Pancreas (tissue), 10 donors: ENCODE data around the gene ACVR1. TPM values are rescaled to one million over a fixed set of nuclear protein-coding genes. Genes with fewer than 3 reads are reported as not detected.

Experiments used
- ATAC-seq, 4 donors: fragments of 200-7000 bp; cut with Tn5 transposase; one replicate each; pipeline versions ENCODE4 v1.8.0 to v1.9.1; 2020; ENCODE audit warnings: mild to moderate bottlenecking in 4 of 4, moderate library complexity in 4 of 4
- DNase-seq, 6 donors: peaks; one replicate each; pipeline ENCODE4 v3.0.0-alpha.2; 2020
- FAIRE-seq: peaks from 2 replicates; lab custom pipeline; 2012; peaks lifted over from hg19 to GRCh38; lab: Jason Lieb, UNC
- H3K27ac ChIP-seq, 4 donors: fragments of 200-600 bp; sonication (generic); 1 replicate in 3 of 4; 2 replicates in 1 of 4; pipeline versions ENCODE4 v1.5.0 to v1.8.0; 2020
- H3K27me3 ChIP-seq, 4 donors: fragments of 200-600 bp; one replicate each; pipeline ENCODE4 v1.8.0; 2021
- H3K36me3 ChIP-seq, 3 donors: fragments of 200-600 bp; sonication (generic) in 1 of 3; one replicate each; pipeline versions ENCODE4 v1.5.0 to v1.8.0; 2020 to 2021
- H3K4me1 ChIP-seq, 3 donors: fragments of 200-600 bp; one replicate each; pipeline ENCODE4 v1.8.0; 2021
- H3K4me3 ChIP-seq, 4 donors: fragments of 200-600 bp; sonication (generic) in 2 of 4; one replicate each; pipeline versions ENCODE4 v1.5.0 to v1.8.0; 2020 to 2021
- H3K9me3 ChIP-seq, 4 donors: fragments of 200-600 bp; one replicate each; pipeline ENCODE4 v1.8.0; 2021
- WGBS, 2 donors: extraction: QIAGEN DNeasy Blood & Tissue Kit; methylation state at CpG; one replicate each; pipeline ENCODE4 v1.1.7; 2013; 5-methylcytosine and 5-hydroxymethylcytosine counted together
- intact Hi-C, 3 donors: fragments of 100-400 bp; cut with DNase I; formaldehyde crosslinking; loops; one replicate each; pipeline versions ENCODE4 v1.11.1 to v1.14.2; 2022
- polyA plus RNA-seq, 2 donors: library from polyadenylated mRNA; stranded (reverse); fragments of 200-250 nt; gene quantifications; one replicate each; pipeline ENCODE4 v1.2.3, GENCODE V29; 2013
- total RNA-seq, 6 donors: library from RNA; stranded (reverse); fragmentation: NEBNext Ultra II Directional in 4 of 6; extraction: Animal tissue kit (Norgen Biotek cat#: 25700) in 4 of 6; gene quantifications; one replicate each; pipeline versions ENCODE4 v1.2.1 to v1.2.4, GENCODE V29; 2021 to 2023
- TF ChIP-seq, protein P1 (sequence below), 4 donors: fragments of 200-600 bp; sonication (generic) in 3 of 4; IDR thresholded peaks; one replicate each; pipeline versions ENCODE4 v1.5.0 to v1.8.0; 2021; ENCODE audit warnings: antibody characterized with exemption in 4 of 4
- donor health status: healthy with polysubstance abuse.
- donor health status: DM: no; HTN: no; CAD: no; lungs with moderate emphysema.
- donor health status: DM: no; HTN: no; CAD: no.
- donor health status: control.
- donor health status: control.
- donor health status: Bipolar disorder and iron deficiency.
- donor health status: DM: yes; HTN: yes; CAD: no.
- donor health status: DM: no; HTN: no; CAD: no.
- donor health status: DM: no; HTN: no; CAD: no.
- donor health status: DM: yes; HTN: yes; CAD: no.

Gene ACVR1
- total and polyA plus RNA-seq, 8 donors, result 3.1 to 25.2 (median 11.7) TPM

DNA sequence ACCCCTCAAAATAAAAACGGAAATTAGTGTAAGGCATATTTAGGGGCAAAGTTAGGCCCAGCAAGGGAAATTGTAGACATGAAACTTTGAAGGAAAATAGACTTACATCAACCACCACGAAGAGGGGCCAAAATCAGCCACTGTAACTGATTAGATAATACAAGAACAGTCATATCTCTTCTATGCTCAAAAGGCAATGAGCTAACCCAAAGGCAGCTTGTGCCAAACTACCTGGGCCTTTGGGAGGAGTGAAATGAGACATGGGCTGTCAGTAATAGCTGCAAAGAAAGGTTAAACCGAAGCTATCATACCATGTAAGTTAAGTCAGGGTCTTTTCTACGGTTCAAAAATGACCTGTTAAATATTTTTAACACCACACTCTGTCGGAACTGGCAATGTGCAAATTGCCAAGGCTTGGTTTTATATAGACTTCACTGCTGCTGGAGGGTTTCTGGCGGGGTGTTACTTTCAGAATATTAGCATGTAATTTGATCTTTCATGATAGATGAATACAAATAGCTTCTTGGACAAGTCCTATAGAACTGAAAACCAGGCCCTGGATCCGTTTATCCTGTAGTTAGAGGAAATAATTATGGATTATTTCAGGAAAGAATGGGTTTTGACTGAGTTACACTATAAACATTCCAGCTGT is 69.6 kb downstream of the ACVR1 start:
- intact Hi-C loops, result no loop called here
- WGBS, 2 donors, result 75 to 80% methylated on average over 7 of the region's 7 CpGs

DNA sequence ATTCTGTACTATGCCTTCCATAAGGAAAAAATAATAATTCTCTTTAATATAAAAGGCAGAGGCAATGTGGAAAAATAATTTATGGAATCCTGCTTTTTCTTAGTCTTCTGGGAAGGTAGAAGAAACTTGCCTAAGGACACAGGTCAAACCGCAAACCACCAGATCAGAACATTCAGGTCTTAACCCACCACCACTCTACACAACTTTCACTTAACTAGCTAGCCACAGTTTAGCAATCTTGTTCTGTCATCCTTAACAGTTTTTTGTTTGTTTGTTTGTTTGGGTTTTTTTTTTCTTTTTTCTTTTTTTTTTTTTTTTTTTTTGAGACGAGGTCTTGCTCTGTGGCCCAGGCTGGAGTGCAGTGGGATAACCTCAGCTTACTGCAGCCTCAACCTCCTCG is 70.6 kb downstream of the ACVR1 start:
- Histone ChIP-seq H3K36me3 (no peaks in the 10 kb centered on the region), H3K27ac (no peak overlapping the region), H3K9me3 (no peaks in the 10 kb centered on the region), H3K27me3 (no peaks in the 10 kb centered on the region), H3K4me1 (peaks cover 0 to 9% (median 6%) of the 10 kb centered on the region in 3 donors), H3K4me3 (no peak overlapping the region)
- TF ChIP-seq, protein P1, sequence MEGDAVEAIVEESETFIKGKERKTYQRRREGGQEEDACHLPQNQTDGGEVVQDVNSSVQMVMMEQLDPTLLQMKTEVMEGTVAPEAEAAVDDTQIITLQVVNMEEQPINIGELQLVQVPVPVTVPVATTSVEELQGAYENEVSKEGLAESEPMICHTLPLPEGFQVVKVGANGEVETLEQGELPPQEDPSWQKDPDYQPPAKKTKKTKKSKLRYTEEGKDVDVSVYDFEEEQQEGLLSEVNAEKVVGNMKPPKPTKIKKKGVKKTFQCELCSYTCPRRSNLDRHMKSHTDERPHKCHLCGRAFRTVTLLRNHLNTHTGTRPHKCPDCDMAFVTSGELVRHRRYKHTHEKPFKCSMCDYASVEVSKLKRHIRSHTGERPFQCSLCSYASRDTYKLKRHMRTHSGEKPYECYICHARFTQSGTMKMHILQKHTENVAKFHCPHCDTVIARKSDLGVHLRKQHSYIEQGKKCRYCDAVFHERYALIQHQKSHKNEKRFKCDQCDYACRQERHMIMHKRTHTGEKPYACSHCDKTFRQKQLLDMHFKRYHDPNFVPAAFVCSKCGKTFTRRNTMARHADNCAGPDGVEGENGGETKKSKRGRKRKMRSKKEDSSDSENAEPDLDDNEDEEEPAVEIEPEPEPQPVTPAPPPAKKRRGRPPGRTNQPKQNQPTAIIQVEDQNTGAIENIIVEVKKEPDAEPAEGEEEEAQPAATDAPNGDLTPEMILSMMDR (IDR thresholded peaks at IDR 0.05), result no peak
- intact Hi-C loops, result no loop called here
- FAIRE-seq (no peak), DNase-seq (no peak), ATAC-seq (no peak)
- WGBS, 2 donors, result 96 to 99% methylated on average over 3 of the region's 3 CpGs

More for the DNA sequence above, 69.6 kb downstream of the ACVR1 start:
- H3K36me3 ChIP-seq, result no peaks in the 10 kb centered on the region
- peaks cover 0 to 9% (median 6%) of the 10 kb centered on the region in 3 donors for H3K4me1 ChIP-seq
- FAIRE-seq (no peak), DNase-seq (no peak), ATAC-seq (no peak)
- H3K27me3 ChIP-seq, result no peaks in the 10 kb centered on the region
- no peaks in the 10 kb centered on the region for H3K9me3 ChIP-seq
- H3K4me3 ChIP-seq, result no peak overlapping the region
- TF ChIP-seq, protein P1 (IDR thresholded peaks at IDR 0.05), result no peak
- H3K27ac ChIP-seq, result no peak overlapping the region

DNA sequence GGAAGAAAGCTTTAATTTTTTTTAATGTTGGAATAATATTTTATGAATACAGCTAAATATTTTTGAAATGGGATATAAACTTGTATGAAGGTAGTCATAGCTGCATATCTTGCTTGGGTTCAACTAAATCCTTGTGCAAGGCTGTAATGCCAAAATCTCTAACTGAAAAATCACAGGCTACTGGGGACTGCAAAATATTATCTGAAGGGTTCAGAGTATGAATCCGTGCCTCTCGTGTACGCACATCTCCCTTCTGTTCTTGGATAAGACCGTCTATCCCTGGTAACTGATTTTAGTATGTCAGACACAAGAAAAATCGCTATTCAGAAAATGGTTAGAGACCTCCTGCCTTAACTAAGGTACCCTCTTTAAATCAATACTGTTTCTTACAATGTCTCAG is 71.8 kb downstream of the ACVR1 start:
- FAIRE-seq (no peak), DNase-seq (no peak), ATAC-seq (no peak)
- H3K4me3 ChIP-seq, result no peak overlapping the region
- TF ChIP-seq, protein P1 (IDR thresholded peaks at IDR 0.05), result no peak
- 94 to 98% methylated on average over 5 of the region's 5 CpGs for WGBS, 2 donors
- intact Hi-C loops, result no loop called here
- H3K4me1 ChIP-seq, result peaks cover 0 to 9% (median 6%) of the 10 kb centered on the region in 3 donors
- no peak overlapping the region for H3K27ac ChIP-seq
- no peaks in the 10 kb centered on the region for H3K27me3 ChIP-seq
- H3K9me3 ChIP-seq, result no peaks in the 10 kb centered on the region
- no peaks in the 10 kb centered on the region for H3K36me3 ChIP-seq

DNA sequence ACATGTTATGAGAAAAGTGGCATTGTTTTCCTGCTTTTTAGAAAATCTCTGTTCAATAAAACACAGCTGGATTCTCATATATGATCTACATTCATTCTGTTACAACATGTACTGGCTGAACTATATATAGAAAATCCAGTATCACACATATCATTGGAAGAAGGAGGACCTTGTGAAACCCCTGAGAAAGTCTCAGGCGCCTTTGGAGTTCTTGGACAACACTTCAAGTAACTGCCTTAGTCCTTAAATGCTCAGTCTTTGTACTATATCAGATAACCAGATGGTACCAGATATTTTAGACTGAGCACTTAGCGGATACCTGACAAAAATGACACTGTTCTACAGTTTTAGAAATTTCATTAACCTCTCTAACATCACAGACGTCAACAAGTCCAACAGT is 72.2 kb downstream of the ACVR1 start:
- WGBS, 2 donors, result 92 to 95% methylated on average over 3 of the region's 3 CpGs
- FAIRE-seq, result peak; percentile 85
- intact Hi-C loops, result no loop called here

DNA sequence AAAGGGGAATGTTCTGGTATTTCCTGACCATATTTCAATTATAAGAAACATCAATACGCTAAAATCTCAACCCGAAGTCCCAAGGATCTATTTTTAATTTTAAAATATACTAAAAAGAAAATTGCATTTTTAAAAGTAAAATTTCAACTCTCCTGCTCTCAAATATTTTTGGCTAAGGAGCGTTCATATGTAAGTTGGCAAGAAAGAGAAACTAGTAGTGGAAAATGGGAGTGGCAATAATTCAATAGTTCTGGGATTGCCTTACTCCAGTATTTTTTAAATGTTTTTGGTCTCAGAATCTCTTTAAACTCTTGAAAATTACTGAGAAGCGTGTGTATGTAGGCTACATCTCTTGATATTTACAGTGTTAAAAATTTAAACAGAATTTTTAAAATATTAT is 72.7 kb downstream of the ACVR1 start:
- DNase-seq (no peak), ATAC-seq (no peak), FAIRE-seq (no peak)
- no peak overlapping the region for H3K27ac ChIP-seq
- intact Hi-C loops, result no loop called here
- H3K36me3 ChIP-seq, result no peaks in the 10 kb centered on the region
- H3K4me1 ChIP-seq, result peaks cover 0 to 9% (median 0%) of the 10 kb centered on the region in 3 donors
- 88 to 92% methylated on average over 4 of the region's 4 CpGs for WGBS, 2 donors
- H3K4me3 ChIP-seq, result no peak overlapping the region
- TF ChIP-seq, protein P1 (IDR thresholded peaks at IDR 0.05), result no peak
- no peaks in the 10 kb centered on the region for H3K9me3 ChIP-seq
- no peaks in the 10 kb centered on the region for H3K27me3 ChIP-seq

More for the DNA sequence above, 72.2 kb downstream of the ACVR1 start:
- no peak overlapping the region for H3K27ac ChIP-seq
- TF ChIP-seq, protein P1 (IDR thresholded peaks at IDR 0.05), result no peak
- ATAC-seq, result no peak
- peaks cover 0 to 9% (median 4%) of the 10 kb centered on the region in 3 donors for H3K4me1 ChIP-seq
- no peaks in the 10 kb centered on the region for H3K27me3 ChIP-seq
- DNase-seq, result no peak
- H3K9me3 ChIP-seq, result no peaks in the 10 kb centered on the region
- H3K4me3 ChIP-seq, result no peak overlapping the region
- no peaks in the 10 kb centered on the region for H3K36me3 ChIP-seq
